ENCODE results near the gene NR5A2.

The NR5A2 gene

DNA sequence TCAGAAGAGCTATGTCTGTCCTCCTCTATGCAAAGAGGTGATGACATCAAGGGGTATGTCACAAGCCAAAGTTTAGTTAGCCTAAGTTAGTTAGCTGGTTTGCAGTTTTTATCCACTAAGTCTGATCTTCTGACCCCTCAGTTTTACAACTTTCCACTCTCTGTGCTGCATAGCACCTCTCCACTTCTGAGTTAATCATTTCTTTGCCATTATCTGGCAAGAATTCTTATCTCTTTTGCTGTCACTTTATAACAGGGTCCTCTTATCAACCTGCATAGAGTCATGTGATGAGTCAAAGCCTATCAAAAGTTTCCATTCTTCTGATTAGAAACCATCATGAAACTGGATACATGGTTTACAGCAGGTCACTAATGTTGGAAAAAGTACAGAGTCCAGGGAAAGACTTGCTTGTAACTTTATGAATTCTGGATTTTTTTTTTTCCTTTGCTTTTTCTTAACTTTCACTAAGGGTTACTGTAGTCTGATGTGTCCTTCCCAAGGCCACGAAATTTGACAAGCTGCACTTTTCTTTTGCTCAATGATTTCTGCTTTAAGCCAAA is at the start of gene NR5A2:
Gene NR5A2 (plus strand): TSS at position 447 of the 560 bp plus-strand sequence. CDS start 138 bp downstream, outside the sequence.
- TF ChIP-seq GATA1 (IDR thresholded peaks at IDR 0.05; ENCODE audit: low read depth, low read length) = no peak
- TF ChIP-seq POLR2A (IDR thresholded peaks at IDR 0.05; ENCODE audit: low read length) = no peak
- no peak for DNase-seq

DNA sequence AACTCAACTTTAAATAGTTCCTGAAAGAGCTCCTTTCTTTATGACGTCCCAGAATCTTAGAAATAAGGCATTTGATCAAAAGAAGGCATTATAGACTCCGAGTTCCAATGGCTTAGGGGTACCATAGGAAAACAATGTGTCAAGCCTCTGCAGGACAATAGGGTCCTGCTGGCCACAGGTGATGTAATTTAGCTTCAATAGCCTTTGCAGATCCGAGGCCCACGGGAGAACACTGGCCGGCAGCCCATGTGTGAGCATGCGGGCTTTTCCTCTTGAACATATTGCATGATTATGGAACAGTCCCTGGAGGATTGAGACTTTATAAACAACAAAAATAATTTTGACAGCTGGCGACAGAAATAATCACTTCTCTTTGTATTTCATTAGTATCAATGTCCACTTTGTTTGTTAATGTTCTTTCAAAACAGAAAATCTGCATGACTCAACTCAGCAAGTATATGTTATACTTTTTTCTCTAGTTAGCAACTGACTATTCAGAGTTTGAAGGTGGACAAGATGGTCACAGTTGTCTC is 49.0 kb upstream of the NR5A2 start:
- TF ChIP-seq POLR2A (IDR thresholded peaks at IDR 0.05; ENCODE audit: low read length) = no peak
- TF ChIP-seq GATA1 (IDR thresholded peaks at IDR 0.05; ENCODE audit: low read depth, low read length) = no peak
- no peak for DNase-seq

DNA sequence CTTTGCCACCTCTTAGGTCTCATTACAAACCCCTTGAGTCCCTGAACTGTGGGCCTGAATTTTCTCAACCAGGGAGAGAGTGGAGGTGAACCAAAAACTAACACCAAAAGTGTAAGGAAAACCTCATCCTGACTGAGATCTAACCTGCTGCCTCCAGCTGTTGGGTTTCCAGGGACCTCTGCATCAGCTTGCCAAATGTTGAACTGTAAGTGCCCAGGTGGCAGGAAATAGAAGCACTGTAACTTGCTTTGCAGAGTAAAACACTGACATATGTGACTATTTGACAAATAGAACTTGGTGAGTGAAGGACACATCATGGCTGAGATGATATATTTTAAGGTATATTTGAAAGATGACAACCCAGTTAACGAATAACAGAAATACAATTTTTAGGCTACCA is 48.4 kb upstream of the NR5A2 start:
- TF ChIP-seq POLR2A (IDR thresholded peaks at IDR 0.05; ENCODE audit: low read length) (no peak), GATA1 (IDR thresholded peaks at IDR 0.05; ENCODE audit: low read depth, low read length) (no peak)
- DNase-seq = no peak

DNA sequence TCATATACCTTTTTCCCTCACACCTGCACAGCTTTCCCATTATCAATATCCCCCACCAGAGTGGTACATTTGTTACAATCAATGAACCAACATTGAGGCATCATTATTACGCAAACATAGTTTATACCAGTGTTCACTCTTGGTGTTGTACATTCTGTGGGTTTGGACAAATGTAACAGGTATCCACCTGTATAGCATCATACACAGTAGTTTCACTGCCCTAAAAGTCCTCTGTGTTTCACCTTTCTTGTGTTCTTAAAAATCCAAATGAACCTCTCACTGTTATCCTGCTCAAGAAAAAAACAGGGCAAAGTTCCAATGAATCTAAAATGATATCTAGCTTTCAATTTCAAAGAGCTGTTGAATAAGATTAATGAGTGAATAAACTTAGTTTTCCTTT is 45.9 kb upstream of the NR5A2 start:
- no peak for DNase-seq
- TF ChIP-seq GATA1 (IDR thresholded peaks at IDR 0.05; ENCODE audit: low read depth, low read length) (no peak), POLR2A (IDR thresholded peaks at IDR 0.05; ENCODE audit: low read length) (no peak)

DNA sequence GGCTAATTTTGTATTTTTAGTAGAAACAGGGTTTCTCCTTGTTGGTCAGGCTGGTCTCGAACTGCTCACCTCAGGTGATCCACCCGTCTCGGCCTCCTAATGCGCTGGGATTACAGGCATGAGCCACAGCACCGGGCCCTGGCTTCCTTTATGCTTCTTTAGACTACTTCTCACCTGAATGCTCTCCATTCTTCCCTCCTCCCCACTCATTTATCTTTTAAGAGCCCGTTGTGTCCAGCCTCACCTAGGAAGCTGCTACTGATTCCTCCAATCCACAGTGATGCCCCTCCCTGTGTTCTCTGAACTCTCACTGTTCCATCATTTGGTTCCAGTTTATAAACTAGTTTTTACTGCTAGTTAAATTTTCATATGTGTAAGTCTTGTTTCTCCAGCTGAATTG is 44.9 kb upstream of the NR5A2 start:
- DNase-seq = no peak
- TF ChIP-seq GATA1 (IDR thresholded peaks at IDR 0.05; ENCODE audit: low read depth, low read length) (no peak), POLR2A (IDR thresholded peaks at IDR 0.05; ENCODE audit: low read length) (no peak)

DNA sequence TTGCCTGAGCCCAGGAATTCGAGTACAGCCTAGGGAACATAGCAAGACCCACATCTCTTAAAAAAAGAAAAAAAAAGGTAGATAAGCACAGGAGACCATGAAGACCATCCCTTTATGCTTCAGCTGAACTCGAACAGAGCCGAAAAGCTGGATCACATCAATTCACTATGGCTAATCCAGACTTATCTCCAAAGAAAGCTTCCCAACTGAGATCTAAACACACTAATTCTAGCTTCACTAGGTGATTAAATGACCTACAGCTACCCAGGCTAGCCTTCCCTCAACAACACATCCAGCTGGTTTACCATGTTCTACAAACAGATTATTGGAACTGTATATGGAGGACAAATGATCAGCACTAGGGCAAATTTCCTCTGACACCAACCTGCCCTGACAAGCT is 44.0 kb upstream of the NR5A2 start:
- TF ChIP-seq GATA1 (IDR thresholded peaks at IDR 0.05; ENCODE audit: low read depth, low read length) (no peak), POLR2A (IDR thresholded peaks at IDR 0.05; ENCODE audit: low read length) (no peak)
- no peak for DNase-seq

DNA sequence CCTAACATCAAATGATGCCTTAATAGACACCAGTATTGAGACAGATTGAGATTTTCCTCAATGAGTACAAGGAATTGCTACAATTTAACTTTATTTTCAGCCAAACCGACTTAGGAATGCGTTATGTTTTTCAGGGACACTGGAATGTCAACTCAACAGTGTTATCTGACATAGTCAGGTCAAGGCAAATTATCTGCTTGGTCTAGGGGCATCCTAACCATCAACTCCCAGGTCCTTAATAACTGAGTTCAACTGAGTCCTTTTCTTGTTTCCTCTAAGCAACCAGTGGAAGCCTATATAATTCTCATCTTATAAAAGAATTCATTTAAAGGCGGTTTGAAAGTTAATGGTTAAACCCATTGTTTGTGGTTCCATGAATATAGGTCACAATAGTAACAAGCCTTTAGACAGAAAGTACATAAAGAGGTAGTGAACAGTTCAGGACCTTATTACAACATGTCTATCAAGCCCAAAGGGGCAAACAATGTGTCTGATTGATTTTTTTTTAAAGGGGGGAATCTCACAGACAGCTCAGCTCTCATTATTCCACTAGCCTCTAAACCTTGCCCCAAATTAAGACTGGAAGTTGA is 32.3 kb upstream of the NR5A2 start:
- TF ChIP-seq POLR2A (IDR thresholded peaks at IDR 0.05; ENCODE audit: low read length) = no peak
- TF ChIP-seq GATA1 (IDR thresholded peaks at IDR 0.05; ENCODE audit: low read depth, low read length) = no peak
- DNase-seq = no peak

DNA sequence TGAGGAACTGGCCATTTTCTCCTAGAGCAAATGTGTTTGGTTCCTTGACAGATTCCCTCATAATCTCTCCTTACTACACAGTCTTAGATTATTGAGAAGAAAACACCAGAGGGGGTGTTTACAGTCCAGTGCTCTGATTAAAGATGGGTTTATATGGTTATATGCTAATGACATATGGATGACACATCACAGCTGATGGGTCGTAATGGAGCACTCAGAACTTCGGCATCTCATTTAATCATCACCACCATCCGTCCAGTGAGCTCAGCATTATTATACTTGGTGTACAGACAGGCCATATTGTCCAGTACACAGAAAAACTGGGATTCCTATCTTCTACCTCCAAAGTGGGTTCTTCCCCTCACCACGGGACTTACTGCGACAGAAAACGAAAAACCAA is 22.3 kb upstream of the NR5A2 start:
- DNase-seq = no peak
- TF ChIP-seq POLR2A (IDR thresholded peaks at IDR 0.05; ENCODE audit: low read length) (no peak), GATA1 (IDR thresholded peaks at IDR 0.05; ENCODE audit: low read depth, low read length) (no peak)

DNA sequence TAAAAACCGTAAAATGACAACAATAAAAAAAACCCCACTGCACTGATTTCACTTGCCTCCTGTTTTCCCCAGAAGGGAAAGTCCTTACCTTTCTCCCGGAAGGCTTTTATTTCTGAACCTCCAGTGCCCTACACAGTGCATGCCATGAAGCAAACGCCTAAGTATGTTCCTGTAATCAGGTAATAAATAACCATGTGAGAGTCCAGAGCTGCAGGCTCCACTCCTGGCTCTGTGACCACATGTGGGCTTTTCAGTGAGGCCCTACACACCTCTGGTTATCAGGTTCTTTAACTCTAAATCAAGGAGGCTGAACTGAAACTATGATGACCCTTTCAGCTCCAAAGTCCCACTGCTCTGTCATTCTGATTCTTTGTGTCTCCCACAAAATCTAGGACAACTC is 20.8 kb upstream of the NR5A2 start:
- TF ChIP-seq POLR2A (IDR thresholded peaks at IDR 0.05; ENCODE audit: low read length) (no peak), GATA1 (IDR thresholded peaks at IDR 0.05; ENCODE audit: low read depth, low read length) (no peak)
- DNase-seq = no peak

DNA sequence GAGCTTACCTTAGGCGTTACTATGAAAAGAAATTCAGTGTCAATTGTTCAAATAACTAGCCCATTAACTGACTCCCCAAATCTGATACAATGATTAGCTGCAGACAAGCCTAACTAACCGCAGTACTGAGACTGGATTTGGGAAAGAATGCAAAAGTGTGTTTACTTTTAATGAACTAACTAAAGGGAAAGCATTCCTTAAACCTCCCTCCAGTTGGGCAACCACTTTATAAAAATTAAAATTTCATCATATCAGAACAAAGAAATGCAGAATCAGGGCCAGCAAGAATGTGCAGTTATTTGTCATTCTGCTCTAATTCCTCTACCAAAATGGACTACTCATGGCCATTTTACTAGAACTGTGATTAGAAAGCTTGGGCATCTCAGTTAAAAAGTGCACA is 11.7 kb upstream of the NR5A2 start:
- TF ChIP-seq POLR2A (IDR thresholded peaks at IDR 0.05; ENCODE audit: low read length) = no peak
- TF ChIP-seq GATA1 (IDR thresholded peaks at IDR 0.05; ENCODE audit: low read depth, low read length) = no peak
- DNase-seq = no peak

DNA sequence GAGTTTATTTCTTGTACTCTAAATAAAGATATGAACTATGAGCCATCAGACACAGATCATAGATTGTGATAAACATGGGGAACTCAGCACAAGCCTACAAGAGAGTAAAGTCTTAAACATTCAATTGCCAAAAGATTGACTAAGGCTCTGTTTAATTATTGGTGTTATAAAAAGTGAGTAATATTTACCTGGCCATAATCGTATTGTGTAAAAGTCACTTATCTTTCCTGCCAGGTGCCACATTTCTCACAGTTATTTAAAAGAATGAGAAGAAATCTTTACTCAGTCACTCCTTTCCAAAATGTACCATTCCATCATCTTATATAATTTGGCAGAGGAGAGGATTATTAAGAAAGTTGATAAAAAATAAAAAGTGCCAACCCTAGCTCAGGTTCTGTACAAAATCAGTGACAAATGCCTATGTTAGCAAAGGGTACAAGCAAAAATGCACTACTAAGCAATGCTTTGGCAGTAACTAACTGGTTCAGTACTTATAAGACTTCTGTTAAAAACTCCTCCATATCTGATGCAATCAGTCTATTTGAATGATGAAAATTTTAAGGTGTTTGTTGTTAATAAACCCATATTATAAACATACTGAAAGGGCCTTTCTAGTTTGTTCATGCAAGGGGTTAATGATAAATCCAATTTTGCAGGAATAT is 5.8 kb upstream of the NR5A2 start:
- no peak for DNase-seq
- TF ChIP-seq GATA1 (IDR thresholded peaks at IDR 0.05; ENCODE audit: low read depth, low read length) = no peak
- no peak for TF ChIP-seq POLR2A (IDR thresholded peaks at IDR 0.05; ENCODE audit: low read length)

DNA sequence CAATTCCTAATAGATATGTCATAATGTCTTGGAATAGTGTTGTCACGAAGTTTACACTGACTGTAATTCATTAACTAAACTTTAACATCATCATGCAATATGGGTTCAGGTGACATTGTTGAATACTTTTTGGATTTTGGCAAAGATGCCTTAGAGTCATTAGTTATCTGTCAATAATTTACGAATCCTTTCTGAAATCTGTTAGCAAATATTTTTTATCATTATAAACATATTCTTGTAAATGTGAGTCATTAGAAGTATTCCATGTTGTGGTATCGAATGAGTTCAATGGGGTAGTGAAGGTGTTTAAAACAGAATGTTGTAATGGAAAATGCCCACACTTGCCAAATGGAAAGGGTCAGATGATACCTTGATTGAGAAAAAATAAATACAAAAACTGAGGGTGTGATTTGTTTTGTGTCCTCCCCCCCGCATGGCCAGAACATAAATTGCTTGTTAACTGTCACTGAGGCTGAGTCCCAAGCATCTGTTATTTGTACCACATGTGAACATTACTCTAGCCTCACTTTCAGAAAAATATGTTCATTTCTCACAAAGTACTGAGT is 5.2 kb upstream of the NR5A2 start:
- no peak for TF ChIP-seq POLR2A (IDR thresholded peaks at IDR 0.05; ENCODE audit: low read length)
- no peak for TF ChIP-seq GATA1 (IDR thresholded peaks at IDR 0.05; ENCODE audit: low read depth, low read length)

DNA sequence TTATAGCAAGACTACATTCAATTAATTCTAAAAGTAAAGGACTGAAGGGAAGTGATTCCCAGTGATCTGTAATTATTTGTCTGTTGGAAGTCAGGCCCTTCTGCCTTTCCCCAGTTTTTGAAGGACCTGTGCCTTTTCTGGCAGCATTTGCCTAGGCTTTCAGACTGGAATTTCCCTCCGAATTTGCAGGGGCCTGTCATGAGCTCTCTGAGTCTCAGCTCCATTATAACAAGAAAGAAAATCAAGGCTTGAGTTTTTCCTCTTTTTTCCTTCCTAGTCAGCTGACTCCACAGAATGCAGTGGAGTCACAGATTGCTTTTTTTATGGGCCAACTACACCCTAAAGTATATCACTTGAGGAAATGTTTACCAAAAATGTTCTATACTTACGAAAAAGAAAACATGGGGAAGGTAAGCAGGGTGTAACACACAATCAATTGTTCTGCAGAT is 1.1 kb downstream of the NR5A2 start:
- no peak for TF ChIP-seq GATA1 (IDR thresholded peaks at IDR 0.05; ENCODE audit: low read depth, low read length)
- no peak for TF ChIP-seq POLR2A (IDR thresholded peaks at IDR 0.05; ENCODE audit: low read length)
- DNase-seq = no peak

More for the DNA sequence above, 5.2 kb upstream of the NR5A2 start:
- DNase-seq = no peak

DNA sequence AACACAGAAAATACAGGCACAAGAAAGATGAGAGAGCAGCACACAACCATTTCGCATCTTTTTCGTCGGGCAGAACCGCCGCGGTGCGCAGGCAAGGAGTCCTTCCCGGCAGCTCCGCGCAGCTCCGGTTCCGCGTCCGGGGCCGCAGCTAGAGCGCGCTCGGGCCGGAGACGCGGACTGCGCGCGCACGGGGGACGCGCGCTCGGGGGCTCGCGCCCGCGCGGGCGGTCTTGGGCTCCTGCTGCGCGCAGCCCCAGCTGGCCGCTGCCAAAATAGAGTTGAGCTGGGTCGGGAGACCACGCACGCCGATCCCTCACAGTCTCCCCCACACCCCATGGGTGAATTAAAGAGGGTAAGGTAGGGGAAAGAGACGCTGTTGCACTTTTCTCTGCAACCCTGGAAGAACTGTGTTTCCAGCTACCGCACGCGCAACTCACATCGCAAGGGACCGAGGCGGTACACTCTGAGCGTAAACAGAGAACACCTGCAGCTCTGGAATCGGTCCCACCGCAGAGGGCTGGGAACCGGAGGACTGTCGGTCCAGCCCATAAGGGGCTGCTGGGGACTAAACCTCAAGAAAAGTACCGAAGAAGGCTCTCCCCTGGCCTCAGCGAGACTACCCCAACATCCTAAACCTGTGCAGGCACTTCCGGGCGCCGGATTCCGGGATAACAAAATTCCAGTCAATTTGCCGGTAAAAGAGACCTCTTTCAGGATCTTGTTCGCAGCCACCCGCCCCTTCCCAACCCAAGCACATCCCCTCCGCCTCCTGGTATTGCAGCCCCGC is 1.7 kb downstream of the NR5A2 start:
- DNase-seq = peak; percentile 32 to 44
- TF ChIP-seq GATA1 (IDR thresholded peaks at IDR 0.05; ENCODE audit: low read depth, low read length) (no peak), POLR2A (IDR thresholded peaks at IDR 0.05; ENCODE audit: low read length) (no peak)
